CD4-positive, alpha-beta T cell treated with Interleukin-6 at 100 ng/mL for 8 hours (primary cell): ENCODE results near the gene MAMSTR.
"Not testable (repeated sequence)": the region's sequence is repeated elsewhere in the genome, so short reads cannot be mapped to it uniquely, and the experiment has no call there.

Experiments used
- DNase-seq: peaks from one replicate; pipeline ENCODE4 v3.0.0-alpha.2; 2020; ENCODE audit warnings: mixed read lengths, low spot score

The MAMSTR gene, protein sequence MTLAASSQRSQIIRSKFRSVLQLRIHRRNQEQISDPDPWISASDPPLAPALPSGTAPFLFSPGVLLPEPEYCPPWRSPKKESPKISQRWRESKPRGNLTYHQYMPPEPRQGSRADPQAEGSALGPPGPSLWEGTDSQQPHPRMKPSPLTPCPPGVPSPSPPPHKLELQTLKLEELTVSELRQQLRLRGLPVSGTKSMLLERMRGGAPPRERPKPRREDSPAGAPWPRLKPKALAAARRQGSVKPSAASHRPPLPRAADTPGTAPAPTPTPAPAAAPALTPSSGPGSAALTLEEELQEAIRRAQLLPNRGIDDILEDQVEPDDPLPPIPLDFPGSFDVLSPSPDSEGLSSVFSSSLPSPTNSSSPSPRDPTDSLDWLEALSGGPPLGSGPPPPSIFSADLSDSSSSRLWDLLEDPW

DNA sequence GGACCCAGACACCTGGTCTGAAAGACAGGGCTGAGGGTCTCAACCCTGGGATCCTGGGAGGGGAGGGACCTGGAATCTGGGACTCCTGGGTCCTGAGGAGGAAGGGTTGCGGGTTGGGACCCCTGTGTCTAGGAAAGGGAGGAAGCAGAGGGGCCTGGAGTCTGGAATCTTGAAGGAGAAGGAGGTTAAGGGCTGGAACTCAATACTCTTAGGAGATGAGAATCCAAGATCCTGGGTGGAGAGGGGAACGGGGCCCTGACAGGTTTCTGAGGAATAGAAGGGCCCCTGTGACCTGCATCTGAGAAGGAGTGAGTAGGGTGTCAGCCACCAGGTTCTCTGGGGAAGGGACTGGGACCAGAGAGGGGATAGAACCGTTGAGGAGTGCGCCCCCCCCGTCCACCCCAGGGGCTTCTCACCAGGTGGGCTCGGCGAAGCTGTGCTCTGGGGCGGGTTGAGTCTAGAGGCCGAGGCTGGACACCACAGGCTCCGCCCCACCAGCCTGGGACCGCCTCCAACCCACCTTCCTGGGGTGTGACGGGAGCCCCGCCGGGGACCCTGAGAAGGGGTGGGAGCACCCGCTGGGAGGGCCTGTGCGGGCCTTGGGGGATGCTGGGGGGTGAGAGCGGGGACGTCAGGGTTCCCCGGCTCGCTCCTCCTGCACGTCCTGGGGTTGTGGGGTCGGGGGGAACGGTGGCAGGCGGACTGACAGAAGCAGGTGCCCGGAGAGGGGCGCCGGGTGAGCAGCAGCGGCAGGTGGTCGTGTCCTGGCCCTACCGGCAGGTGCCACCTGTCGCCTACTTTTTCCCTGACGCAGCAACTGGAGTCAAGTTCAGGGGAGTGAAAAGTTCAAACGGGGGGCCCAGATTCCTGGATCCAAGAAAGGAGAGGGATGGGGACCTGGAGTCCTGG lies at the start of gene MAMSTR:
Gene MAMSTR, minus strand, starts transcription at position 463 of the 909 bp plus-strand sequence. CDS start 694 bp downstream, outside the sequence.
- DNase-seq, result no peak

DNA sequence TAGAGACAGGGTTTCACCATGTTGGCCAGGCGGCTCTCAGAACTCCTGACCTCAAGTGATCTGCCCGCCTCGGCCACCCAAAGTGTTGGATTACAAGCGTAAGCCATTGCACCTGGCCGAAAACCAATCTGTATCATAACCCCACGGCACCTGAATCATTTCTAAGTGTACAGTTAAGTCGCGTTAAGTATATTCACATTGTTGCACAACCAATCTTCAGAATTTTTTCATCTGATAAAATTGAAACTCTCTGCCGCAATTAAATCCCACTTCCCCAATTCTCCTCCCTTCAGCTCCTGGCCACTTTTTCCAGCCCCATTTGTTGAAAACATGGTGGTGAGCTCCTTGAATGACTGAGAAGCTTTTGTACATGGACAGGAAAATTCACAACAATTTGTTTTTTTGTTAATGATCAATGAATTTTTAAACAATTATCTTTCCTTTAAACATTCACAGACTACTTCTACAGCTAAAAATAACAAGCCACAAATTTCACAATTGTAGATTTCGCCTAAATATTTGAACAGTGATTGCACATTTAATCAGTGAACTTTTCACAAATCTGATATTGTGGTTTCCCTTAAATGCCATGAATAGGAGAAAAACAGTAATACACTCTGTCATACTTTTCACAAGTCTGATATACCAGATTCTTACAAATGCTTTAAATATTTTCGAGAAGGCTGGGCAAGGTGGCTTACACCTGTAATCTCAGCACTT lies 49.6 kb upstream of the MAMSTR start:
- no peak for DNase-seq

DNA sequence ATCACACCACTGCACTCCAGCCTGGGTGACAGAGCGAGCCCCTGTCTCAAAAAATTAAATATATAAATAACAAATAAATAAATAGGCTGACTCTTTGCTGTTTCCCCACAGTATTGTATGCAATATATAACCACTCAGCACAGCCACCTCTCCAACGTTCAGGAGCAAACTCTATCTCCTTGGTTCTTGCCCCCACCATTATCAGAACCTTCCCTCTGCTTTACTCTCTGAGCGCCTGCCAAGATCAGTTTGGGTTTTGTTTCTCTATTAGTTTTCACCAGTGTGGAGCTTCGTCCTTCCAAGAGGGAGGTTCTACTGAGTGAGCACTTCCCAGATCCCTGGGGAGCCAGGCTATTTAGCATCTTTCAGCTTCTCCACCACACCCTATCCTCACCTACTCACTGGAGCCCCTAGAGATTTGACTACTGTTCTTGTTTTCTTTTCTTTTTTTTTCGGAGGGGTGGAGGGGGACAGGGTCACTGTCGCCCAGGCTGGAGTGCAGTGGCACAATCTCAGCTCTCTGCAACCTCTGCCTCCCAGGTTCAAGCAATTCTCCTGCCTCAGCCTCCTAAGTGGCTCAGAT lies 48.7 kb upstream of the MAMSTR start:
- DNase-seq, result not testable (repeated sequence)

DNA sequence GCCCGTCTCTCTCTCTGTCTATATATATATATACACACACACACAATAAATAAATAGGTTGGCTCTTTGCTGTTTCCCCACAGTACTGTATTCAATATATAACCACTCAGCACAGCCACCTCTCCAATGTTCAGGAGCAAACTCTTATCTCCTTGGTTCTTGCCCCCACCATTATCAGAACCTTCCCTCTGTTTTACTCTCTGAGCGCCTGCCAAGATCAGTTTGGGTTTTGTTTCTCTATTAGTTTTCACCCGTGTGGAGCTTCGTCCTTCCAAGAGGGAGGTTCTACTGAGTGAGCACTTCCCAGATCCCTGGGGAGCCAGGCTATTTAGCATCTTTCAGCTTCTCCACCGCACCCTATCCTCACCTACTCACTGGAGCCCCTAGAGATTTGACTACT lies 46.3 kb upstream of the MAMSTR start:
- DNase-seq, result not testable (repeated sequence)

DNA sequence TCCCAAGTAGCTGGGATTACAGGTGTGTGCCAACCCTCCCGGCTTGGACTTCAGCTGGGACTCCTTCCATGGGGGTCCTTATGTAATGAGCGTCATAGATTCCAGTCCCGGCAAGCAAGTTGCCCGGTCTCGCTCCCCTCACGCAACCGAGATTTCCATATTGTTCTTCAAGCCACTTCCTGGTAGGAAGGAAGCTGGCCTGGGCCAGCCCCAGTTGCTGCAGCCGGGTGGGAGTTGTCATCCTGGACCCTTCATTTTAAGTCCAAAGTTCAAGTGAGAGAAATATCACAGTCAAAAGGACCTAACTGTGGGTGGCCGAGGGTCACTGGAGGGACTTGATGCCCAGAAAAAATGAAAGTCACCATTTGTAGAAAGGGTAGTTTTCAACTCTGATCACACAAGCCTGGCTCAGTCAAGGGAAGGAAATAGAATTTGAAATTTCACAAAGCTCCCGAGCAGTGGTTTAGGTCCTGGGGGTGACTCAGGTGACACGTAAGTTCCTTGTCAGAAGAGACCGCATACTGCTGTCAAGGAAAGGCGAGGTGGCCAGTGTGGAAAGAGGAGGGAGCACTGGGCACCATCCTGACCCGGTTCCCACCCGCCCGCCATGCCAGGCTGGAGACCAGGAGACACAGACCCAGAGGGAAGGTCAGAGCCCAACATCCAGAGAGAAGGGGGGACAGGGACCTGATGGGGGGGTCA lies 41.1 kb upstream of the MAMSTR start:
- DNase-seq, result no peak

DNA sequence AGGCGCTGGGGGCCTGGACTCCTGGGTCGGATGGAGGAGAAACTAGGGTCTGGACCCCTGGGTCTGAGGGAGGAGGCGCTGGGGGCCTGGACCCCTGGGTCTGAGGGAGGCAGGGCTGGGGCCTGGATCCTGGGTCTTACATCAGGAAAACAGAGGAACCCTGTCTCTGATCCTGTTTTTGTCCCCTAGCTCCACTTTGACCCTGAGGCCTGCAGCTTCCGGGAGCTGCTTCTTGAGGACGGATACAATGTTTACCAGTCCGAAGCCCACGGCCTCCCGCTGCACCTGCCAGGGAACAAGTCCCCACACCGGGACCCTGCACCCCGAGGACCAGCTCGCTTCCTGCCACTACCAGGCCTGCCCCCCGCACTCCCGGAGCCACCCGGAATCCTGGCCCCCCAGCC lies 38.2 kb upstream of the MAMSTR start:
- no peak for DNase-seq

DNA sequence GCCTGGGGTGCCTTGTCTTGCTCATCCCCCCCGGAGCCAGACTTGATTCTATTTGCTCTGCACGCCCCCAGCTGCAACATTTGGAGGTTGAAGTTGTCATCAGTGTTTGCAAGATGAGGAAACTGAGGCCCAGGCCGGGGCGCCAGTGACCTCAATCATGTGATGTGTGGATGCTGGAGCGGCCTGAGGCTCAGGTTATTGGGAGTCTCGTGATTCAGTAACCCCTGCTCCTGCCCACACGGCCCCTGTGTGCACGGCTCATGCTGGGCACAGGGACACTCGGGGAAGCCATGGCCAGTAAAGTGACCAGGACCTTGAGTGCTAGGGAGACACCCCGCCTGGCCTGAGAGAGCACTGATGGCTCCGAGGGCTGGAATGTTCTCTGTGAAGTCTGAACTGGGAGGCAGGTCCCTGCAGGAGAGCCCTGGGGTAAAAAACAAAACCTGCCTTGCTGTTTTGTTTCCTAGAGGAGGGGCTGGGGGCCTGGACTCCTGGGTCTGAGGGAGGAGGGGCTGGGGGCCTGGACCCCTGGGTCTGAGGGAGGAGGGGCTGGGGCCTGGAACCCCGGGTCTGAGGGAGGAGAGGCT lies 37.7 kb upstream of the MAMSTR start:
- no peak for DNase-seq

DNA sequence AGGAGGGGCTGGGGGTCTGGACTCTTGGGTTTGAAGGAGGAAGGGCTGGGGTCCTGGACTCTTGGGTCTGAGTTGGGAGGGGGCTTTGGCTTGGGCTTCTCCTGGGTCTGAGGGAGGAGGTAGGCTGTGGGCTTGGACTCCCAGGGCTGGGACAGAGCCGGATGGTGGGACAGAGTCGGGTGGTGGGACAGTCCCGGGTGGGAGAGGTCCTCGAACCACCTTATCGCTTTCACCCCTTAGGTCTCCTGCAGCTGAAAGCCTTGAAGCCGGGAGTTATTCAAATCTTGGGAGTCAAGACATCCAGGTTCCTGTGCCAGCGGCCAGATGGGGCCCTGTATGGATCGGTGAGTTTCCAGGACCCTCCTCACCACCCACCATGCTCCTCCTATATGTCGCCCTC lies 37.2 kb upstream of the MAMSTR start:
- DNase-seq, result no peak

DNA sequence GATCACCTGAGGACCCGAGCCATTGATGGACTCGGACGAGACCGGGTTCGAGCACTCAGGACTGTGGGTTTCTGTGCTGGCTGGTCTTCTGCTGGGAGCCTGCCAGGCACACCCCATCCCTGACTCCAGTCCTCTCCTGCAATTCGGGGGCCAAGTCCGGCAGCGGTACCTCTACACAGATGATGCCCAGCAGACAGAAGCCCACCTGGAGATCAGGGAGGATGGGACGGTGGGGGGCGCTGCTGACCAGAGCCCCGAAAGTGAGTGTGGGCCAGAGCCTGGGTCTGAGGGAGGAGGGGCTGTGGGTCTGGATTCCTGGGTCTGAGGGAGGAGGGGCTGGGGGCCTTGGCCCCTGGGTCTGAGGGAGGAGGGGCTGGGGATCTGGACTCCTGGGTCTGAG lies 36.7 kb upstream of the MAMSTR start:
- DNase-seq, result no peak

DNA sequence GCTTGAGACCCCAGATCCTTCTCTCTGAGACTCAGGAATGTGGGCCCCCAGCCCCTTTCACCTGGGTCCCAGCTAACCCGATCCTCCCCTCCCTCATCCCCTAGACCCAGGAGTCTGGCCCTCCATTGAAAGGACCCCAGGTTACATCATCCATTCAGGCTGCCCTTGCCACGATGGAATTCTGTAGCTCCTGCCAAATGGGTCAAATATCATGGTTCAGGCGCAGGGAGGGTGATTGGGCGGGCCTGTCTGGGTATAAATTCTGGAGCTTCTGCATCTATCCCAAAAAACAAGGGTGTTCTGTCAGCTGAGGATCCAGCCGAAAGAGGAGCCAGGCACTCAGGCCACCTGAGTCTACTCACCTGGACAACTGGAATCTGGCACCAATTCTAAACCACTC lies 36.3 kb upstream of the MAMSTR start:
- DNase-seq, result no peak

DNA sequence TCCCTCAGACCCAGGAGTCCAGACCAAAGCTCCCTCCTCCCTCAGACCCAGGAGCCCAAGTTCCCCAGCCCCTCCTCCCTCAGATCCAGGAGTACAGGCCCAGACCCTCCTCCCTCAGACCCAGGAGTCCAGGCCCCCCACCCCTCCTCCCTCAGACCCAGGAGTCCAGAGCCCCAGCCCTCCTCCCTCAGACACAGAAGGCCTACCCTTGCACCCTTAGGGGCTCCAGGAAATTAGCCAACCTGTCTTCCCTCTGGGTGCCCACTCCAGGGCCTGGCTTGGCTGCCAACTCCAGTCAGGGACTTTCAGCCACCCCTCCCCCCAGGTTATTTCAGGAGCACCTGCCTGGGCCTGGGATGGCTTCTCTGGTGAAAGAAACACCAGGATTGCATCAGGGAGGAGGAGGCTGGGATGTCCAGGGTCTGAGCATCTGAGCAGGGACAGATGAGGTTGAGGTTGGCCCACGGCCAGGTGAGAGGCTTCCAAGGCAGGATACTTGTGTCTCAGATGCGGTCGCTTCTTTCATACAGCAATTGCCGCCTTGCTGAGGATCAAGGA lies 35.6 kb upstream of the MAMSTR start, which contains the start of gene FGF21:
Gene FGF21, plus strand, starts transcription at position 441 of the 558 bp plus-strand sequence. CDS start 713 bp downstream, outside the sequence.
- DNase-seq, result no peak

DNA sequence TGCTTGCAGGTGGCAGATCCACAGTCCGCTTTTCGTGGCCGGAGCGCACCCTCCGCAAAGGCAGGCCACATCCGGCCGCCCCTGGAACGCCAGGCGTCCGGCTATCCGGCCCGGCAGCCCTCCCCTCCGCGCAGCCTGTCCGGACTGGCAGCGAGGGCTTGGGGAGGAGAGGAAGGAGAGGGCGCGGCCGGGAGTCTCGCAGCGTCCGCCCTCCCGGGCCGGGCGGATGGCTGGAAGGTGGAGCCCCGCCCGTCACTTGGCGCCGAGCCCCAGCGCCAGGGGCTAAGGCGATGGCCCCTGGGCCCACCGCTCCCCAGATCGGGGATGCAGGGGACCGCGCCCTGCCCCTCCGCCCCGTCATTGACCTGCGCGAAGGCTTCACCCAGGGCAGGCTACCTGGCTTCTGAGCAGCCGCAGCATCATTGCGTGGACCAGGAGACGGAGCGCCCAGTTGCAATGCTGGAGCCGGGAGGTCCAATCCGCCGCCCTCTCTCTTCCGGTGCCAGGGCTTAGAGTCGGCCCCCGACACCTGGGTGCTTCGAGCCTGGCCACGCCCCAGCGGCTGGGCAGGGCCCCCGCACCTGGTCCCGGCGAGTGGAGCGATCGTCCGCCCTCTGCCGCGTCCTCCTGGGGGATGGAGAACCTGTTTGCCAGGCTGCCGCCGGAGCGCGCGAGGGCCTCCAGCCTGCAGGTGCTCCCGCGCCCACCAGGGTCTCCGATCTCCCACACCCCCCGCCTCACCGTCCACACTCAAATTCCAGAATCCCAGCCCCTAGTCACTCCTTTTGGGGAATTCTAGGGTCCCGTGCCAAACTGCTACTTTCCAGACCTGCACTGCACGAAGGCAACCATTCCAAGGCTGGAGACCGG lies 33.2 kb upstream of the MAMSTR start, which contains the start of gene FUT1:
Gene FUT1, minus strand, starts transcription at position 146 of the 870 bp plus-strand sequence. CDS start 1,360 bp downstream, outside the sequence.
- peak; percentile 18 for DNase-seq

DNA sequence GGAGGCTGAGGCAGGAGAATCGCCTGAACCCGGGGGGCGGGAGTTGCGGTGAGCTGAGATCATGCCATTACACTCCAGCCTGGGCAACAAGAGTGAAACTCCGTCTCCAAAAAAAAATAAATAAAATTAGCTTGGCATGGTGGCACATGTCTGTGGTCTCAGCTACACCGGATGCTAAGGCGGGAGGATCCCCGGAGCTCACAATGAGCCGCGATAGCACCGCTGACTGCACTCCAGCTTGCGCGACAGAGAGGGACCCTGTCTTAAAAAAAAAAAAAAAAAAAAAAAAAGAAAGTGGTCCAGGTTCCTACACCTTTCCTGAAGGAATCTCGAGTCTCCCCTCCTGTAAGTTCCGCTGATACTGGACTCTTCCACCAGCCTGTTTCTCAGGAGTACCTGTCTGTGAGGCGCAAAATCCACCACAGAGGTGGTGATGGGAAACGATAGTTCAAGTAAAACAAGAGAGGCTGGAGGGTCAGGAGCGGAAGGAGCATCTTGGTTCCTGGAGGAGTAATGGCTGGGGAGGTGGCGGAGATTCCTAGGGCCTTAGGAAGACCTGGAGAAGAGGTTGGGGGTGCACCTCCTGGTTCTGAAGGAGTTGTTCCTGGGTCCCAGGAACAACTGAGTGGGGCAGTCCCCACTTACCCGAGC lies 32.4 kb upstream of the MAMSTR start:
- DNase-seq, result no peak

DNA sequence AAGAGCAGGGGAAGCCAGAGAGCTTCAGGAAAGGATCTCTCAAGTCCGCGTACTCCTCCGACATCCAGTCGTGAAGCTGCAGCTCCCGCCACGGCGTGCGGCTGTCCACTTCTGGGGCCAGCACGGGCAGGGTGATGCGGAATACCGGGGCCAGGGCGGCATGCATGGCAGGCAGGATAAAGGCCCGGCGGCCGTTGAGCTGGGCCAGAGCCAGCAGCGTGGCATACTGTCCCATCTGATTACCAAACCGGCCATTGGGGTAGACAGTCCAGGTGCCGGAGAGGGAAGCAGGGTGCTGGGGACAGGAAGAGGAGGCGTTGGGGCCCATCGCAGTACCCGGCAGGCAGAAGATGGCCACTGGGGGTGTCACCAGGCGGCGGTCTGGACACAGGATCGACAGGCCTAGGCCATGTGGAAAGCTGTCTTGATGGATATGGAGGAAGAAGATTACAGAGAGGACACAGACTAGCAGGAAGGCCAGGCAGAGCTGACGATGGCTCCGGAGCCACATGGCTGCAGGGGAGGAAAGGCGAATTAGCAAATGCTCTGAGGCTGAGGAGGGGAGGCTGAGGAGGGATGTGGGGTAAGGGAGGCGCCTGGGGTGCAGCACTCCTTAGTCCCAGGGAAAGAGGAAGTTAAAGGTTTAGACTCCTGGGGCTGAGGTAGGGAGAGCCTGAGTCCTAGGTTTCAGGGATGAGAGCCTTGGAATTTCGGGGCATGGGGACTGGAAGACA lies 31.4 kb upstream of the MAMSTR start:
- no peak for DNase-seq

DNA sequence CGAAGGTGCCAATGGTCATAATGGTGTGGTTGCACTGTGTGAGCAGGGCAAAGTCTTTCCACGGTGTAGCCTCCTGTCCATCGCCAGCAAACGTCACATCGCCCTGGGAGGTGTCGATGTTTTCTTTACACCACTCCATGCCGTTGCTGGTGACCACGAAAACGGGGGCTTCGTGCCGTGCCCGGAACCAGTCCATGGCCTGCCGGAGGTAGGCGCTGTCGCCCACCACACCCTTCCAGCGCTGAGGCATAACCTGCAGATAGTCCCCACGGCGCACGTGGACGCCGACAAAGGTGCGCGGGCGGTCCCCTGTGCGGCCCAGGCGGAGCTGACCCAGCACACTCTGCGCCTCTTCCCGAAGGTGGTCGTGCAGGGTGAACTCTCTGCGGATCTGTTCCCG lies 30.8 kb upstream of the MAMSTR start:
- DNase-seq, result no peak

DNA sequence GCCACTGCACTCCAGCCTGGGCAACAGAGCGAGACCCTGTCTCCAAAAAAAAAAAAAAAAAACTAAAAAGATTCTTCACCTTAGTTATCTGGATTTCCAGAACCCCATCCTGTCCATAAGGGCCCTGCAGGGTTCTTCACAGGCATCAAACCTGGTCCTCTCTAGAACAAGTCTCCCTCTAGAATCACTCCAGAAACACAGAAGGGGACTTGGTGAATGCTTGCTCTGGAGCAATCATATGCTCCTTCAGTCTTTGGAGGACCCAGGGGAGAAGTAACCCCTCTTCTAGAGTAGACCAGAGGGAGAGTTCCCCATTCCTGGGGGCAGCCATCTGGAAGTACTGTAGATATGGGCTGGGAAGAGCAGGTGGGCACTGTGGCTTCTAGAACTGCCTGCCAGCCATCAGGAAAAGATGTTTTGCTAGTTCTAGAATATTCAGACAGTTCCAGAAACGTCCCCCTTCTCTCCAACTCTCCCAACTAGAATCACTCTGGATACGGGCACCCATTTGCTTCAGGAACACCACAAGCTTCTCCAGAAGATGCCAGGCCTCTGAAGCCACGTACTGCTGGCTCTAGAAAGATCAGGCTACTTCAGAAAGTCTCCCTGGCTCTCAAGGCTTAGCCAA lies 30.2 kb upstream of the MAMSTR start:
- no peak for DNase-seq

DNA sequence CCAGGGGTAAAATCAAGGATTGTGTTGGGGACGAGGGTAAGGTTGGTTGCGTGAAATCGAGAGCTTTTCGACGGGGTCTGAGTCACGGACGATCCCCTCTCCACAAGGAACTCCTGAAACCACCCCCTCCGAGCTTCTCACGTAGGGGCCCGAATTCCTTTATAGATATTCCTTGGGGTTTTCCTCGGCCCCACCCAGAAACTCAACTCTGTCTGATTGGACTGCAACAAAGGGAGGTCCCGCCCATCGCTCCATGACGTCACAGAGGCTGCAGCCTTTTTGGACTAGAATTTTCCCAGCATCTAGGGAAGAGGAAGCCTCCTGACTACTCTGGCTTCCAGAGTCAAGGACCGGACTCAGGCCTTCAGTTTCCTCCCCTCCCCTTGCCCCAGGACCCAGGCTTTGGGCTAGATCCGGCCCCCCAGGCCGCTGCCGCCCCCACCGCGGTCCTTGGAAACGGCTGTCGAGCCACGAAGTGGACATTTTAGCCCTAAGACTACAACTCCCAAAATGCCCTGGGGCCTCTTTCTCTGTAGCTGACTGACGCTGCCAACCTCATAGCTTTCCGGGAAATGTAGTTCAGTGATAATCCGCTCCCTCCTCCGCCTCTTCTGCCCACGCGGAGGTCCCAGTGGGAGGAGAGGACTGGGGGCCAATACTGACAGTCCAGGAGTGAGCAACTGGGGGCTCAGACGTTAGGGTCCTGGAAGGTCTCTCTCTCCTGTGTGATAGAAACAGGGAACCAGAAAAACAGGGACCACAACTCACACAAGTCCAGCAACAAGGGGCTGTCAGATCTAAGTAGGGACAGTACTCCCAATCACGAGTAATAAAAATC lies 27.4 kb upstream of the MAMSTR start, which contains the start of gene IZUMO1:
Gene IZUMO1, minus strand, starts transcription at position 172 of the 838 bp plus-strand sequence. CDS start 1,050 bp downstream, outside the sequence.
- peak; percentile 47 for DNase-seq
